ENCODE results near the gene GPR107.

The GPR107 gene

GRCh38 chr9:130029223-130029973 lies 24.3 kb upstream of the GPR107 start:
- Histone ChIP-seq H3K9ac (ENCODE audit: low read length) (no peak overlapping the region), H3K4me3 (ENCODE audit: low read depth in 1 of 2, low read length in 2 of 2) (no peak overlapping the region), H3K27me3 (ENCODE audit: control insufficient read depth in 1 of 2, insufficient read depth in 2 of 2, low read length in 2 of 2) (no peaks in the 10 kb centered on the region), H3K4me1 (ENCODE audit: insufficient read depth, low read length) (peaks cover 86% of the 10 kb centered on the region), H3K36me3 (ENCODE audit: insufficient read depth, low read length) (peaks cover 4% of the 10 kb centered on the region), H3K9me3 (ENCODE audit: low read length) (no peaks in the 10 kb centered on the region), H3K27ac (ENCODE audit: low read depth, low read length) (peak overlapping the region; percentile 60)

GRCh38 chr9:130030651-130031127 lies 23.0 kb upstream of the GPR107 start:
- H3K27me3 ChIP-seq (ENCODE audit: control insufficient read depth in 1 of 2, insufficient read depth in 2 of 2, low read length in 2 of 2) = no peaks in the 10 kb centered on the region
- H3K9me3 ChIP-seq (ENCODE audit: low read length) = no peaks in the 10 kb centered on the region
- no peak overlapping the region for H3K4me3 ChIP-seq (ENCODE audit: low read depth in 1 of 2, low read length in 2 of 2)
- peak overlapping the region; percentile 51 for H3K27ac ChIP-seq (ENCODE audit: low read depth, low read length)
- H3K36me3 ChIP-seq (ENCODE audit: insufficient read depth, low read length) = peaks cover 4% of the 10 kb centered on the region
- H3K9ac ChIP-seq (ENCODE audit: low read length) = no peak overlapping the region
- H3K4me1 ChIP-seq (ENCODE audit: insufficient read depth, low read length) = peaks cover 85% of the 10 kb centered on the region

- no peaks in the 10 kb centered on the region for H3K9me3 ChIP-seq (ENCODE audit: low read length)
- no peak overlapping the region for H3K27ac ChIP-seq (ENCODE audit: low read depth, low read length)
- peaks cover 79% of the 10 kb centered on the region for H3K4me1 ChIP-seq (ENCODE audit: insufficient read depth, low read length)
- H3K36me3 ChIP-seq (ENCODE audit: insufficient read depth, low read length) = no peaks in the 10 kb centered on the region
- H3K27me3 ChIP-seq (ENCODE audit: control insufficient read depth in 1 of 2, insufficient read depth in 2 of 2, low read length in 2 of 2) = no peaks in the 10 kb centered on the region
- no peak overlapping the region for H3K9ac ChIP-seq (ENCODE audit: low read length)
- no peak overlapping the region for H3K4me3 ChIP-seq (ENCODE audit: low read depth in 1 of 2, low read length in 2 of 2)
Measured at GRCh38 chr9:130034570-130034969, 19.1 kb upstream of the GPR107 start.

- no peak overlapping the region for H3K27ac ChIP-seq (ENCODE audit: low read depth, low read length)
- H3K9ac ChIP-seq (ENCODE audit: low read length) = no peak overlapping the region
- H3K27me3 ChIP-seq (ENCODE audit: control insufficient read depth in 1 of 2, insufficient read depth in 2 of 2, low read length in 2 of 2) = no peaks in the 10 kb centered on the region
- no peaks in the 10 kb centered on the region for H3K9me3 ChIP-seq (ENCODE audit: low read length)
- H3K36me3 ChIP-seq (ENCODE audit: insufficient read depth, low read length) = no peaks in the 10 kb centered on the region
- peaks cover 74% of the 10 kb centered on the region for H3K4me1 ChIP-seq (ENCODE audit: insufficient read depth, low read length)
- no peak overlapping the region for H3K4me3 ChIP-seq (ENCODE audit: low read depth in 1 of 2, low read length in 2 of 2)
Measured at GRCh38 chr9:130036099-130036498, 17.6 kb upstream of the GPR107 start.

GRCh38 chr9:130039528-130040147 lies 14.1 kb upstream of the GPR107 start:
- H3K4me1 ChIP-seq (ENCODE audit: insufficient read depth, low read length) = peaks cover 55% of the 10 kb centered on the region
- H3K9ac ChIP-seq (ENCODE audit: low read length) = no peak overlapping the region
- H3K27ac ChIP-seq (ENCODE audit: low read depth, low read length) = peak overlapping the region; percentile 80
- H3K4me3 ChIP-seq (ENCODE audit: low read depth in 1 of 2, low read length in 2 of 2) = peak overlapping the region in 1 of 2 donors; percentile 29
- no peaks in the 10 kb centered on the region for H3K9me3 ChIP-seq (ENCODE audit: low read length)
- H3K27me3 ChIP-seq (ENCODE audit: control insufficient read depth in 1 of 2, insufficient read depth in 2 of 2, low read length in 2 of 2) = no peaks in the 10 kb centered on the region
- no peaks in the 10 kb centered on the region for H3K36me3 ChIP-seq (ENCODE audit: insufficient read depth, low read length)

- Histone ChIP-seq H3K4me1 (ENCODE audit: insufficient read depth, low read length) (peaks cover 54% of the 10 kb centered on the region), H3K4me3 (ENCODE audit: low read depth in 1 of 2, low read length in 2 of 2) (peak overlapping the region in 1 of 2 donors; percentile 95), H3K9ac (ENCODE audit: low read length) (peak overlapping the region; percentile 92), H3K27ac (ENCODE audit: low read depth, low read length) (peak overlapping the region; percentile 85), H3K9me3 (ENCODE audit: low read length) (no peaks in the 10 kb centered on the region), H3K36me3 (ENCODE audit: insufficient read depth, low read length) (no peaks in the 10 kb centered on the region), H3K27me3 (ENCODE audit: control insufficient read depth in 1 of 2, insufficient read depth in 2 of 2, low read length in 2 of 2) (no peaks in the 10 kb centered on the region)
Measured at GRCh38 chr9:130040984-130041647, 12.6 kb upstream of the GPR107 start.

- peak overlapping the region; percentile 92 for H3K9ac ChIP-seq (ENCODE audit: low read length)
- H3K27ac ChIP-seq (ENCODE audit: low read depth, low read length) = peak overlapping the region; percentile 85
- no peaks in the 10 kb centered on the region for H3K9me3 ChIP-seq (ENCODE audit: low read length)
- no peaks in the 10 kb centered on the region for H3K27me3 ChIP-seq (ENCODE audit: control insufficient read depth in 1 of 2, insufficient read depth in 2 of 2, low read length in 2 of 2)
- H3K4me3 ChIP-seq (ENCODE audit: low read depth in 1 of 2, low read length in 2 of 2) = peak overlapping the region; percentile 80 to 95
- H3K36me3 ChIP-seq (ENCODE audit: insufficient read depth, low read length) = no peaks in the 10 kb centered on the region
- H3K4me1 ChIP-seq (ENCODE audit: insufficient read depth, low read length) = peaks cover 46% of the 10 kb centered on the region
Measured at GRCh38 chr9:130041648-130042405, 11.9 kb upstream of the GPR107 start.

- Histone ChIP-seq H3K9me3 (ENCODE audit: low read length) (no peaks in the 10 kb centered on the region), H3K36me3 (ENCODE audit: insufficient read depth, low read length) (no peaks in the 10 kb centered on the region), H3K27ac (ENCODE audit: low read depth, low read length) (peak overlapping the region; percentile 85), H3K4me3 (ENCODE audit: low read depth in 1 of 2, low read length in 2 of 2) (peak overlapping the region; percentile 80 to 95), H3K27me3 (ENCODE audit: control insufficient read depth in 1 of 2, insufficient read depth in 2 of 2, low read length in 2 of 2) (no peaks in the 10 kb centered on the region), H3K4me1 (ENCODE audit: insufficient read depth, low read length) (peaks cover 40% of the 10 kb centered on the region), H3K9ac (ENCODE audit: low read length) (peak overlapping the region; percentile 92)
Measured at GRCh38 chr9:130042406-130042884, 11.3 kb upstream of the GPR107 start.

GRCh38 chr9:130042885-130043653 lies 10.6 kb upstream of the GPR107 start, which contains the start of gene FNBP1:
TSS of gene FNBP1 (minus strand) at chr9:130043189. CDS start at chr9:130042975, 214 bp downstream.
- Histone ChIP-seq H3K27ac (ENCODE audit: low read depth, low read length) (peak within 1 kb of the TSS; percentile 85), H3K9me3 (ENCODE audit: low read length) (no peaks in the 10 kb centered on the region), H3K4me1 (ENCODE audit: insufficient read depth, low read length) (peaks cover 40% of the 10 kb centered on the region), H3K36me3 (ENCODE audit: insufficient read depth, low read length) (no peaks in the 10 kb centered on the region), H3K9ac (ENCODE audit: low read length) (peak within 1 kb of the TSS; percentile 92), H3K27me3 (ENCODE audit: control insufficient read depth in 1 of 2, insufficient read depth in 2 of 2, low read length in 2 of 2) (no peaks in the 10 kb centered on the region), H3K4me3 (ENCODE audit: low read depth in 1 of 2, low read length in 2 of 2) (peak within 1 kb of the TSS; percentile 80 to 95)
